MM.1S (cell line): Measurements from ENCODE around the gene TRAP1.

Source experiments
- EZH2 ChIP-seq: fragments of 300-600 bp; sonication (generic); optimal IDR thresholded peaks from 2 replicates; pipeline ENCODE3; 2017; ENCODE audit warnings: low read depth, mild to moderate bottlenecking, antibody characterized with exemption, low read length, mixed read lengths
- EZH2phosphoT487 ChIP-seq: fragments of 300-600 bp; sonication (generic); IDR thresholded peaks from 2 replicates; pipeline ENCODE4 v1.6.1; 2018; ENCODE audit warnings: antibody characterized with exemption, low read length
- TF ChIP-seq, protein P1 (sequence below): fragments of 300-600 bp; sonication (generic); IDR thresholded peaks from 2 replicates; pipeline ENCODE4 v1.5.1; 2016; ENCODE audit warnings: antibody characterized with exemption, low read length, mixed read lengths

- TF ChIP-seq, protein P1, sequence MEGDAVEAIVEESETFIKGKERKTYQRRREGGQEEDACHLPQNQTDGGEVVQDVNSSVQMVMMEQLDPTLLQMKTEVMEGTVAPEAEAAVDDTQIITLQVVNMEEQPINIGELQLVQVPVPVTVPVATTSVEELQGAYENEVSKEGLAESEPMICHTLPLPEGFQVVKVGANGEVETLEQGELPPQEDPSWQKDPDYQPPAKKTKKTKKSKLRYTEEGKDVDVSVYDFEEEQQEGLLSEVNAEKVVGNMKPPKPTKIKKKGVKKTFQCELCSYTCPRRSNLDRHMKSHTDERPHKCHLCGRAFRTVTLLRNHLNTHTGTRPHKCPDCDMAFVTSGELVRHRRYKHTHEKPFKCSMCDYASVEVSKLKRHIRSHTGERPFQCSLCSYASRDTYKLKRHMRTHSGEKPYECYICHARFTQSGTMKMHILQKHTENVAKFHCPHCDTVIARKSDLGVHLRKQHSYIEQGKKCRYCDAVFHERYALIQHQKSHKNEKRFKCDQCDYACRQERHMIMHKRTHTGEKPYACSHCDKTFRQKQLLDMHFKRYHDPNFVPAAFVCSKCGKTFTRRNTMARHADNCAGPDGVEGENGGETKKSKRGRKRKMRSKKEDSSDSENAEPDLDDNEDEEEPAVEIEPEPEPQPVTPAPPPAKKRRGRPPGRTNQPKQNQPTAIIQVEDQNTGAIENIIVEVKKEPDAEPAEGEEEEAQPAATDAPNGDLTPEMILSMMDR: no peak
- no peak for TF ChIP-seq EZH2
- TF ChIP-seq EZH2phosphoT487: no peak
These were observed 45.9 kb downstream of the TRAP1 start for GRCh38 chr16:3671424-3671823.
